Measurements from ENCODE around the gene NOLC1.
A peak's percentile ranks its signal among the peaks of the same experiment; 100 is the strongest.

Gene NOLC1

GRCh38 chr10:102115775-102116174, 36.4 kb upstream of the NOLC1 start:
- peaks cover 93% of the 10 kb centered on the region for H3K79me2 ChIP-seq (ENCODE audit: insufficient read depth, low read length)
- peaks cover 70% of the 10 kb centered on the region for H3K4me1 ChIP-seq (ENCODE audit: insufficient read depth, low read length)

GRCh38 chr10:102116656-102117055, 35.5 kb upstream of the NOLC1 start:
- no peaks in the 10 kb centered on the region for H3K9me3 ChIP-seq (ENCODE audit: insufficient read depth, low read length, severe bottlenecking)
- H3K36me3 ChIP-seq (ENCODE audit: insufficient read depth, low read length): peaks cover 2% of the 10 kb centered on the region; the same call in 1 of the 2 replicates
- H3K4me1 ChIP-seq (ENCODE audit: insufficient read depth, low read length): peaks cover 79% of the 10 kb centered on the region
- no peak for TF ChIP-seq EZH2 (IDR thresholded peaks at IDR 0.05; ENCODE audit: borderline replicate concordance, low read depth, low read length, severe bottlenecking)
- no peak for TF ChIP-seq CTCF (IDR thresholded peaks at IDR 0.05; ENCODE audit: borderline replicate concordance, extremely low read depth, low read length, poor library complexity, severe bottlenecking)
- H3K4me2 ChIP-seq (ENCODE audit: insufficient read depth, low read length): peak overlapping the region; percentile 85
- H3K4me3 ChIP-seq (ENCODE audit: low read depth in 1 of 2, low read length in 2 of 2): peak overlapping the region in 1 of 2 experiments; percentile 91; a peak in 1 of 4 replicates
- peaks cover 24% of the 10 kb centered on the region for H4K20me1 ChIP-seq (ENCODE audit: insufficient read depth, low read length)
- peak overlapping the region; percentile 89; the same call in 1 of the 2 replicates for H3K9ac ChIP-seq (ENCODE audit: low read depth, low read length)
- H2AFZ ChIP-seq (ENCODE audit: low read depth, low read length): no peak overlapping the region
- H3K27me3 ChIP-seq (ENCODE audit: insufficient read depth, low read length, poor library complexity): no peaks in the 10 kb centered on the region
- ATAC-seq (ENCODE audit: insufficient read depth, low read depth): no peak
- peak overlapping the region; percentile 89 for H3K27ac ChIP-seq (ENCODE audit: low read length)
- H3K79me2 ChIP-seq (ENCODE audit: insufficient read depth, low read length): peaks cover 88% of the 10 kb centered on the region
- DNase-seq: no peak

More at GRCh38 chr10:102115775-102116174, 36.4 kb upstream of the NOLC1 start:
- DNase-seq (peak; percentile 35), ATAC-seq (ENCODE audit: insufficient read depth, low read depth) (no peak)
- H3K9ac ChIP-seq (ENCODE audit: low read depth, low read length): peak overlapping the region; percentile 89
- H3K36me3 ChIP-seq (ENCODE audit: insufficient read depth, low read length): peaks cover 11% of the 10 kb centered on the region
- H3K4me2 ChIP-seq (ENCODE audit: insufficient read depth, low read length): peak overlapping the region; percentile 90
- H2AFZ ChIP-seq (ENCODE audit: low read depth, low read length): no peak overlapping the region
- no peaks in the 10 kb centered on the region for H3K27me3 ChIP-seq (ENCODE audit: insufficient read depth, low read length, poor library complexity)
- H3K27ac ChIP-seq (ENCODE audit: low read length): peak overlapping the region; percentile 84
- TF ChIP-seq CTCF (IDR thresholded peaks at IDR 0.05; ENCODE audit: borderline replicate concordance, extremely low read depth, low read length, poor library complexity, severe bottlenecking): no peak
- H3K9me3 ChIP-seq (ENCODE audit: insufficient read depth, low read length, severe bottlenecking): no peaks in the 10 kb centered on the region
- H3K4me3 ChIP-seq (ENCODE audit: low read depth in 1 of 2, low read length in 2 of 2): peak overlapping the region; percentile 41 to 85; a peak in 3 of 4 replicates
- peaks cover 30% of the 10 kb centered on the region for H4K20me1 ChIP-seq (ENCODE audit: insufficient read depth, low read length)

GRCh38 chr10:102117391-102118159, 34.6 kb upstream of the NOLC1 start:
- Histone ChIP-seq H3K36me3 (ENCODE audit: insufficient read depth, low read length) (no peaks in the 10 kb centered on the region; the same call in 1 of the 2 replicates), H3K9me3 (ENCODE audit: insufficient read depth, low read length, severe bottlenecking) (no peaks in the 10 kb centered on the region), H3K4me3 (ENCODE audit: low read depth in 1 of 2, low read length in 2 of 2) (peak overlapping the region in 1 of 2 experiments; percentile 91; a peak in 2 of 4 replicates), H3K27ac (ENCODE audit: low read length) (peak overlapping the region; percentile 89), H4K20me1 (ENCODE audit: insufficient read depth, low read length) (peaks cover 18% of the 10 kb centered on the region), H3K4me1 (ENCODE audit: insufficient read depth, low read length) (peaks cover 81% of the 10 kb centered on the region), H3K27me3 (ENCODE audit: insufficient read depth, low read length, poor library complexity) (no peaks in the 10 kb centered on the region), H2AFZ (ENCODE audit: low read depth, low read length) (no peak overlapping the region), H3K4me2 (ENCODE audit: insufficient read depth, low read length) (peak overlapping the region; percentile 85), H3K9ac (ENCODE audit: low read depth, low read length) (peak overlapping the region; percentile 89), H3K79me2 (ENCODE audit: insufficient read depth, low read length) (peaks cover 78% of the 10 kb centered on the region)
- ATAC-seq (ENCODE audit: insufficient read depth, low read depth) (peak; percentile 24), DNase-seq (peak; percentile 75)
- TF ChIP-seq EZH2 (IDR thresholded peaks at IDR 0.05; ENCODE audit: borderline replicate concordance, low read depth, low read length, severe bottlenecking) (no peak), CTCF (IDR thresholded peaks at IDR 0.05; ENCODE audit: borderline replicate concordance, extremely low read depth, low read length, poor library complexity, severe bottlenecking) (peak; percentile 43)

Measured in DND-41 (cell line).